Measurements from ENCODE around the gene DPYSL3. TPM values are rescaled to one million over a fixed set of nuclear protein-coding genes. Genes with fewer than 3 reads are reported as not detected.
A peak's percentile ranks its signal among the peaks of the same experiment; 100 is the strongest.

The DPYSL3 gene
- polyA plus RNA-seq, 1 experiment: 139 TPM

DNA sequence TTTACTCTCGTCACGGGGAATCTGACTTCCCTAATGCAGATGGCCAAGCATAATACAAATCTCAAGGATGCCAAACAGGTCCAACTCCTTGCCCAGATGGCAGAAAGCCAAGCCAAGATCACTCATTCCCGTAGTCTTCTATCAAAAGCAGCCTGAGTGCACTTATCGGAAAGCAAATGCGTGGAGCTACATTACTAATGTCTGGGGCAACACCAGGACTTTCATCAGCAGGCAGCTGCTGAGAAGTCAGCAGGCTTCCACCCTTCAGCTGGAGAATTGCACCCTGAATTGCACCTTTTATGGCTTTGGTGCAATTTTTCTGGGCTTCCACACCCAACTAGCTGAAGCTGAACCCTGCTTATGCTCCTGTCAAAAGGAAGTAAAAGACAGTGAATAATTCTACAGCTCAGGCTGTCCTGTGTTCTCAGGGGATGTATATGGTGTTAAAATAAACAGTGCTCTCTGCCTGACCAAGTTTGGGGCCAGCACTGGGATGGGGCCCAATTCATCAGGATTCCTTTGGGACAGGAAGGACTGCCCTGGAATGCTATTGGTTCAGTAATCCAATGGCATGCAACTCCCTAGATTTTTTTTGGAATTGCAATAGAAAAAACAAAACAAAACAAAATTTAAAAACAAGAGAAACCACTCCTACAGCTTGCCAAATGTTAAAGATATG lies 92.6 kb downstream of the DPYSL3 start:
- Histone ChIP-seq H3K27me3 (ENCODE audit: control insufficient read depth, insufficient read depth, low read length) (no peaks in the 10 kb centered on the region), H3K4me3 (ENCODE audit: low read depth, low read length) (no peak overlapping the region), H3K9me3 (ENCODE audit: control insufficient read depth, insufficient read depth, low read length) (no peaks in the 10 kb centered on the region), H3K27ac (ENCODE audit: low read depth, low read length) (peak overlapping the region; percentile 71)
- TF ChIP-seq, protein P1, sequence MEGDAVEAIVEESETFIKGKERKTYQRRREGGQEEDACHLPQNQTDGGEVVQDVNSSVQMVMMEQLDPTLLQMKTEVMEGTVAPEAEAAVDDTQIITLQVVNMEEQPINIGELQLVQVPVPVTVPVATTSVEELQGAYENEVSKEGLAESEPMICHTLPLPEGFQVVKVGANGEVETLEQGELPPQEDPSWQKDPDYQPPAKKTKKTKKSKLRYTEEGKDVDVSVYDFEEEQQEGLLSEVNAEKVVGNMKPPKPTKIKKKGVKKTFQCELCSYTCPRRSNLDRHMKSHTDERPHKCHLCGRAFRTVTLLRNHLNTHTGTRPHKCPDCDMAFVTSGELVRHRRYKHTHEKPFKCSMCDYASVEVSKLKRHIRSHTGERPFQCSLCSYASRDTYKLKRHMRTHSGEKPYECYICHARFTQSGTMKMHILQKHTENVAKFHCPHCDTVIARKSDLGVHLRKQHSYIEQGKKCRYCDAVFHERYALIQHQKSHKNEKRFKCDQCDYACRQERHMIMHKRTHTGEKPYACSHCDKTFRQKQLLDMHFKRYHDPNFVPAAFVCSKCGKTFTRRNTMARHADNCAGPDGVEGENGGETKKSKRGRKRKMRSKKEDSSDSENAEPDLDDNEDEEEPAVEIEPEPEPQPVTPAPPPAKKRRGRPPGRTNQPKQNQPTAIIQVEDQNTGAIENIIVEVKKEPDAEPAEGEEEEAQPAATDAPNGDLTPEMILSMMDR (IDR thresholded peaks at IDR 0.05; ENCODE audit: low read depth, low read length): no peak
- ChIA-PET CTCF (interaction anchor here (0.6 to 4.2 kb wide), 6 partner anchors 25 to 161 kb away, joined by 3 to 19 read pairs (median 7); no protein-coding TSS in a partner anchor), POLR2A (interaction anchor here (1.2 to 1.3 kb wide), 2 partner anchors 10 to 13 kb away, joined by 4 read pairs; no protein-coding TSS in a partner anchor)
- no peak for DNase-seq (ENCODE audit: low read depth, low spot score)

DNA sequence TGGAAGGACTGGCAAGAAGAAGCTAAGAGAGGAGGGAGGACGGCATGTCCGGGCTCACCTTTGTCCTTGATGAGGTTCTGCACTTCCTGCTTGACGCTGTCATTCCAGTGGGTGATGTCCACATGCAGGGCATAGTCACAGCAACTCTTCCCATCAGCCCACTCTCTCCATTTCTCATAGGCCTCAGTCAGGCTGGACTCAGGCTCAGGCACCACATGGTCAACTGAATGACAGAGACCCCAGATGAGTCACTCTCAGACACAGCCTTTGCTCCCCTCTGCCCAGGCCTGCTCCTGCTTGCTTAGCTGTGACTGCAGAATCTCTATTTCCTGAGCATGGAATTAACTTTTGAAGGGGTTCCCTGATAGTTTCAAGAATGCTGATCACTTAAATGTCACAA lies 94.2 kb downstream of the DPYSL3 start:
- Histone ChIP-seq H3K9me3 (ENCODE audit: control insufficient read depth, insufficient read depth, low read length) (no peaks in the 10 kb centered on the region), H3K27ac (ENCODE audit: low read depth, low read length) (no peak overlapping the region), H3K4me3 (ENCODE audit: low read depth, low read length) (no peak overlapping the region), H3K27me3 (ENCODE audit: control insufficient read depth, insufficient read depth, low read length) (no peaks in the 10 kb centered on the region)
- TF ChIP-seq, protein P1 (IDR thresholded peaks at IDR 0.05; ENCODE audit: low read depth, low read length): no peak
- CTCF ChIA-PET: interaction anchor here (4.2 kb wide), 1 partner anchor 162 kb away, joined by 19 read pairs; no protein-coding TSS in a partner anchor
- POLR2A ChIA-PET: no interaction called here
- no peak for DNase-seq (ENCODE audit: low read depth, low spot score)

DNA sequence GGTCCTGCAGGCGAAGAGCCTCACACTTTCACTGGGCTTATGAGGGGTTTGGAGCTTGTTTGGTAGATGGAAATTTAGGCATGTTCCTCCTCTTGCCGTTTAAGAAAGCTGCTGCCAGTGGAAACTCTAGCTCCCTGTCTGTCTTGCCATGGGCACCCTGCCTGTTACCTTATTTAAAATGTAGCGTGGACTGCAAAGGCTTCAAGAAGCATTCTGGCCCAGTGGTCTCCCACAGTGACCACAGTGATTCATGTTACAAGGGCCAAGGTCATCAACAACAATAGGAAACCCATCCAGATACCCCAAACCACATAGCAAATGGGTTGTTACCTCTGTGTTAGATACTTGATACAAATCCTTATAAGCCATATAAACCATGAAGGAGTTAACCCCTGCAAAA lies 96.6 kb downstream of the DPYSL3 start:
- no peak for DNase-seq (ENCODE audit: low read depth, low spot score)
- H3K27ac ChIP-seq (ENCODE audit: low read depth, low read length): no peak overlapping the region
- TF ChIP-seq, protein P1 (IDR thresholded peaks at IDR 0.05; ENCODE audit: low read depth, low read length): no peak
- no peaks in the 10 kb centered on the region for H3K9me3 ChIP-seq (ENCODE audit: control insufficient read depth, insufficient read depth, low read length)
- H3K27me3 ChIP-seq (ENCODE audit: control insufficient read depth, insufficient read depth, low read length): no peaks in the 10 kb centered on the region
- CTCF ChIA-PET: interaction anchor here (0.7 to 3.7 kb wide), 4 partner anchors 10 to 164 kb away, joined by 3 to 18 read pairs (median 3); no protein-coding TSS in a partner anchor
- H3K4me3 ChIP-seq (ENCODE audit: low read depth, low read length): no peak overlapping the region
- POLR2A ChIA-PET: no interaction called here

DNA sequence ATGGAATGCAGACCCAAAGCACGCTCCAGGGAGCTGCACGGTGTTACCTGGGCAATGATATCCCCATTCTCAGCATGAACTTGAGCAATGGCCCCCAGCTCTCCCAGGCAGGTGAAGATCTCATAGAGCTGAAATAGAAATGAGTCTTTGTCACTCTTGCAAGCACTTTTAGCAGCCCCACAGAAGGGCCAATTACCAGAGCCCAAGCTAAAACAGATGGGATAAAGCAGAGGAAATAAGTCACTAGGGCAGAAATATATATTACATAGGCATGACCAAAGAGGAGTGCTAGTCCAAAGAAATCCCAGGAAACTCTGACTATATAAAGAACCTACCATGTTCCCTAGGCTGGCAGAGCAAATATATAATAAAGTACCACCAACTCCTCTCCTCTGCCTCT lies 97.3 kb downstream of the DPYSL3 start:
- no peak overlapping the region for H3K4me3 ChIP-seq (ENCODE audit: low read depth, low read length)
- TF ChIP-seq, protein P1 (IDR thresholded peaks at IDR 0.05; ENCODE audit: low read depth, low read length): no peak
- ChIA-PET POLR2A (no interaction called here), CTCF (interaction anchor here (0.7 to 3.7 kb wide), 4 partner anchors 11 to 165 kb away, joined by 3 to 18 read pairs (median 3); no protein-coding TSS in a partner anchor)
- DNase-seq (ENCODE audit: low read depth, low spot score): no peak
- no peaks in the 10 kb centered on the region for H3K9me3 ChIP-seq (ENCODE audit: control insufficient read depth, insufficient read depth, low read length)
- no peaks in the 10 kb centered on the region for H3K27me3 ChIP-seq (ENCODE audit: control insufficient read depth, insufficient read depth, low read length)
- no peak overlapping the region for H3K27ac ChIP-seq (ENCODE audit: low read depth, low read length)

Data from AG04450 (cell line).